22Rv1 (cell line): Measurements from ENCODE around the gene MAGI1.

ENCODE experiments used
- CTCF ChIP-seq: fragments of 450-650 bp; IDR thresholded peaks from 2 replicates; pipeline ENCODE4 v1.5.1; 2017; ENCODE audit warnings: mild to moderate bottlenecking
- ZFX ChIP-seq: fragments of 450-650 bp; IDR thresholded peaks from 2 replicates; pipeline ENCODE4 v1.6.1; 2017; ENCODE audit warnings: antibody characterized with exemption, borderline replicate concordance

DNA sequence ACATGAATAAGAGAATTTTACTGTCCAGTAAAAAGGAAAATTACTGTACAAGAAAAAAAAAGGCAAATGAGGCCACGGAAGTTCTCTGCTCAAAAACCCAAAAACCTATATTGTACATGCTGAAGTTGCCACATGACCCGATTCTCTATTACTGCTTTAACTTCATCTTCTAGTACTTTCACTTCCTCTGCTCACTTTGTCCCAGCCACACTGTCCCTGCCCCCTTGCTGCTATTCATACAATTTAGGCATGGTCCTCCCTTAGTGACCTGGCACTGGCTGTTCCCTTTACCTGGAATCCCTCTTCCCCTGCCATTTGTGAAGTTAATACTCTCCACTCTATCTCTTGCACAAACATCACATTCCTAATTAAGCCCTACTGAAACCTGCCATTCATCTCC, 457.4 kb downstream of the MAGI1 start:
- TF ChIP-seq CTCF (no peak), ZFX (no peak)
